HepG2 (cell line): ENCODE results near the gene ASH1L. TPM values are rescaled to one million over a fixed set of nuclear protein-coding genes. Genes with fewer than 3 reads are reported as not detected.

ENCODE experiments used
- AKAP8 ChIP-seq: sonication (generic); formaldehyde crosslinking; IDR thresholded peaks from 2 replicates; pipeline ENCODE4 v1.5.1; 2020; ENCODE audit warnings: mild to moderate bottlenecking, missing genetic modification reagents
- CBX2 ChIP-seq, 2 experiments: fragments of 200-600 bp in 1 of 2; sonication (generic); formaldehyde crosslinking in 1 of 2; IDR thresholded peaks; 2 replicates each; pipeline versions ENCODE4 v1.7.0 to v1.8.1; 2018 to 2022; ENCODE audit warnings: low read depth in 2 of 2, low read length in 1 of 2, mild to moderate bottlenecking in 1 of 2, missing genetic modification reagents in 1 of 2
- EED ChIP-seq: sonication (generic); formaldehyde crosslinking; IDR thresholded peaks from 2 replicates; pipeline ENCODE4 v1.5.0; 2020; ENCODE audit warnings: mild to moderate bottlenecking, missing genetic modification reagents
- ELF1 ChIP-seq: sonication (generic); formaldehyde crosslinking; IDR thresholded peaks from 2 replicates; pipeline ENCODE4 v1.4.0; 2020; ENCODE audit warnings: missing genetic modification reagents
- FOXO1 ChIP-seq: sonication (generic); formaldehyde crosslinking; IDR thresholded peaks from 2 replicates; pipeline ENCODE4 v1.4.0; 2020; ENCODE audit warnings: missing genetic modification reagents
- KDM1A ChIP-seq: IDR thresholded peaks from 2 replicates; pipeline ENCODE4 v1.6.1; 2016; ENCODE audit warnings: missing compliant biosample characterization
- KMT2A ChIP-seq: sonication (generic); formaldehyde crosslinking; IDR thresholded peaks from 2 replicates; pipeline ENCODE4 v1.4.0; 2020; ENCODE audit warnings: missing genetic modification reagents
- MAFG ChIP-seq: sonication (generic); formaldehyde crosslinking; IDR thresholded peaks from 2 replicates; pipeline ENCODE4 v1.5.1; 2020; ENCODE audit warnings: mild to moderate bottlenecking, missing genetic modification reagents
- MED1 ChIP-seq: sonication (generic); formaldehyde crosslinking; IDR thresholded peaks from 2 replicates; pipeline ENCODE4 v1.4.0; 2020; ENCODE audit warnings: missing genetic modification reagents
- MYNN ChIP-seq: sonication (generic); formaldehyde crosslinking; IDR thresholded peaks from 2 replicates; pipeline ENCODE4 v1.4.0; 2020; ENCODE audit warnings: mild to moderate bottlenecking, low read depth, missing genetic modification reagents
- SMC3 ChIP-seq: IDR thresholded peaks from 2 replicates; pipeline ENCODE4 v1.6.1; 2011; ENCODE audit warnings: low read length, improper control_type of control experiment
- SP5 ChIP-seq: IDR thresholded peaks from 2 replicates; pipeline ENCODE4 v1.6.1; 2016; ENCODE audit warnings: low read depth, borderline replicate concordance
- SRSF1 ChIP-seq: fragments of 200-400 bp; formaldehyde crosslinking; optimal IDR thresholded peaks from 2 replicates; pipeline ENCODE3; 2017; ENCODE audit warnings: mild to moderate bottlenecking, low read depth, low read length, moderate library complexity
- TBX3 ChIP-seq: fragments of 450-650 bp; IDR thresholded peaks from 2 replicates; pipeline ENCODE4 v1.6.1; 2017; ENCODE audit warnings: antibody characterized with exemption, mild to moderate bottlenecking, inconsistent platforms, borderline replicate concordance
- ZFP90 ChIP-seq: sonication (generic); formaldehyde crosslinking; IDR thresholded peaks from 2 replicates; pipeline ENCODE4 v1.8.0; 2022; ENCODE audit warnings: missing genetic modification reagents, mild to moderate bottlenecking, inconsistent platforms, borderline replicate concordance
- ZNF30 ChIP-seq: sonication (generic); formaldehyde crosslinking; IDR thresholded peaks from 2 replicates; pipeline ENCODE4 v1.5.0; 2020; ENCODE audit warnings: mild to moderate bottlenecking, missing genetic modification reagents
- ZNF766 ChIP-seq: sonication (generic); formaldehyde crosslinking; IDR thresholded peaks from 2 replicates; pipeline ENCODE4 v1.5.0; 2020; ENCODE audit warnings: missing genetic modification reagents, borderline replicate concordance
- polyA plus RNA-seq, 8 experiments: library from polyadenylated mRNA; depleted of rRNA in 3 of 8; stranded (reverse) in 7 of 8; unstranded in 1 of 8; fragments of >200 nt; fragmentation: Illumina TruSeq in 4 of 8; extraction: Trizol in 4 of 8; gene quantifications; 2 replicates each; pipeline versions ENCODE4 v1.2.1 to v1.2.3, GENCODE V29; 2011 to 2016; ENCODE audit warnings: low read depth in 4 of 8, missing spikeins in 1 of 8, mixed read lengths in 1 of 8; ENCODE audit not compliant: insufficient read depth in 1 of 8
- total RNA-seq, 5 experiments: library from RNA; depleted of rRNA; stranded (reverse); fragments of >200 nt; fragmentation: Illumina TruSeq; extraction: Trizol; gene quantifications; 2 replicates each; pipeline ENCODE4 v1.2.3, GENCODE V29; 2016; ENCODE audit warnings: low read depth in 1 of 5
- TF ChIP-seq, protein P1 (sequence below): sonication (generic); formaldehyde crosslinking; IDR thresholded peaks from 2 replicates; pipeline ENCODE4 v1.8.0; 2022; ENCODE audit warnings: mild to moderate bottlenecking, missing genetic modification reagents; ENCODE audit not compliant: insufficient replicate concordance
- TF ChIP-seq, protein P2 (sequence below): sonication (generic); formaldehyde crosslinking; IDR thresholded peaks from 2 replicates; pipeline ENCODE4 v1.8.1; 2023; ENCODE audit warnings: mild to moderate bottlenecking, missing genetic modification reagents
- TF ChIP-seq, protein P3 (sequence below): sonication (generic); formaldehyde crosslinking; IDR thresholded peaks from 2 replicates; pipeline ENCODE4 v1.5.1; 2020; ENCODE audit warnings: mild to moderate bottlenecking, moderate library complexity, missing genetic modification reagents
- TF ChIP-seq, protein P4 (sequence below): sonication (generic); formaldehyde crosslinking; conservative IDR thresholded peaks from 2 replicates; pipeline ENCODE4 v1.4.0; 2020; ENCODE audit warnings: mild to moderate bottlenecking, missing genetic modification reagents, moderate library complexity
- TF ChIP-seq, protein P5 (sequence below): sonication (generic); formaldehyde crosslinking; conservative IDR thresholded peaks from 2 replicates; pipeline ENCODE4 v1.5.0; 2020; ENCODE audit warnings: missing genetic modification reagents

The ASH1L gene
- total and polyA plus RNA-seq, 2 of the 13 experiments (the other 11 are each of a cell fraction or from before 2014, with no cell fraction given), result 10.2 to 15.3 TPM

DNA sequence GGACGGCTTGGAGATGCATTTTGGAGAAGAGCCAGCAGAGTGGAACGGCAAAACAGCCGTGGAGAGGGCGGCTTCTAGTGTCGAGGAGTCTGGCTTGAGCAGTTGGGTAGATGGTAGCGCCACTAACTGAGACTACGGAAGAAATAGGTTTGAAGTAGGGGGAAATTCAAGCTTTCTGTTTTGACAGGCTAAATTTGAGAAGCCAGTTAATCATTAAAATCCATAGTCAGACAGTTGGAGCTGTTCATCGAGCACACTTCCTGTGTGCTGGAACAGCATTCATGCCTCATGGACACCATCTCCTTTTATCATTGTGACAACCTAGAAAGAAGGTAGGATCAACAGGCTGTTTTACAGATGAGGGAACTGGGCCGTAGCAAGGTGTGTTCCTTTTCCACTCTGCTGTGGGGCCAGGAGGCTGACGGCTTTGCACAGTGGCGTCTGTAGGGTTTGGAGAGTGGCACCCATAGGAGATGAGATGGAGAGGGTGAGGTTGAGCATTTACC, 258.0 kb downstream of the ASH1L start (continued):
- TF ChIP-seq KDM1A (CRISPR knock-in tag), result no peak
- TF ChIP-seq FOXO1 (CRISPR knock-in tag), result no peak
- no peak for TF ChIP-seq TBX3
- TF ChIP-seq, protein P1, sequence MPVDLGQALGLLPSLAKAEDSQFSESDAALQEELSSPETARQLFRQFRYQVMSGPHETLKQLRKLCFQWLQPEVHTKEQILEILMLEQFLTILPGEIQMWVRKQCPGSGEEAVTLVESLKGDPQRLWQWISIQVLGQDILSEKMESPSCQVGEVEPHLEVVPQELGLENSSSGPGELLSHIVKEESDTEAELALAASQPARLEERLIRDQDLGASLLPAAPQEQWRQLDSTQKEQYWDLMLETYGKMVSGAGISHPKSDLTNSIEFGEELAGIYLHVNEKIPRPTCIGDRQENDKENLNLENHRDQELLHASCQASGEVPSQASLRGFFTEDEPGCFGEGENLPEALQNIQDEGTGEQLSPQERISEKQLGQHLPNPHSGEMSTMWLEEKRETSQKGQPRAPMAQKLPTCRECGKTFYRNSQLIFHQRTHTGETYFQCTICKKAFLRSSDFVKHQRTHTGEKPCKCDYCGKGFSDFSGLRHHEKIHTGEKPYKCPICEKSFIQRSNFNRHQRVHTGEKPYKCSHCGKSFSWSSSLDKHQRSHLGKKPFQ (CRISPR knock-in tag), result no peak
- no peak for TF ChIP-seq SRSF1
- TF ChIP-seq SMC3, result no peak
- TF ChIP-seq, protein P2, sequence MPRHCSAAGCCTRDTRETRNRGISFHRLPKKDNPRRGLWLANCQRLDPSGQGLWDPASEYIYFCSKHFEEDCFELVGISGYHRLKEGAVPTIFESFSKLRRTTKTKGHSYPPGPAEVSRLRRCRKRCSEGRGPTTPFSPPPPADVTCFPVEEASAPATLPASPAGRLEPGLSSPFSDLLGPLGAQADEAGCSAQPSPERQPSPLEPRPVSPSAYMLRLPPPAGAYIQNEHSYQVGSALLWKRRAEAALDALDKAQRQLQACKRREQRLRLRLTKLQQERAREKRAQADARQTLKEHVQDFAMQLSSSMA (CRISPR knock-in tag), result no peak
- TF ChIP-seq, protein P3, sequence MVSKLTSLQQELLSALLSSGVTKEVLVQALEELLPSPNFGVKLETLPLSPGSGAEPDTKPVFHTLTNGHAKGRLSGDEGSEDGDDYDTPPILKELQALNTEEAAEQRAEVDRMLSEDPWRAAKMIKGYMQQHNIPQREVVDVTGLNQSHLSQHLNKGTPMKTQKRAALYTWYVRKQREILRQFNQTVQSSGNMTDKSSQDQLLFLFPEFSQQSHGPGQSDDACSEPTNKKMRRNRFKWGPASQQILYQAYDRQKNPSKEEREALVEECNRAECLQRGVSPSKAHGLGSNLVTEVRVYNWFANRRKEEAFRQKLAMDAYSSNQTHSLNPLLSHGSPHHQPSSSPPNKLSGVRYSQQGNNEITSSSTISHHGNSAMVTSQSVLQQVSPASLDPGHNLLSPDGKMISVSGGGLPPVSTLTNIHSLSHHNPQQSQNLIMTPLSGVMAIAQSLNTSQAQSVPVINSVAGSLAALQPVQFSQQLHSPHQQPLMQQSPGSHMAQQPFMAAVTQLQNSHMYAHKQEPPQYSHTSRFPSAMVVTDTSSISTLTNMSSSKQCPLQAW (CRISPR knock-in tag), result peak; percentile 96
- no peak for TF ChIP-seq MED1 (CRISPR knock-in tag)
- no peak for TF ChIP-seq AKAP8 (CRISPR knock-in tag)
- TF ChIP-seq ZNF30 (CRISPR knock-in tag), result no peak
- no peak for TF ChIP-seq MYNN (CRISPR knock-in tag)
- TF ChIP-seq KMT2A (CRISPR knock-in tag), result no peak
- TF ChIP-seq MAFG (CRISPR knock-in tag), result no peak
- TF ChIP-seq ZNF766, result no peak
- TF ChIP-seq SP5 (CRISPR knock-in tag), result no peak
- TF ChIP-seq, protein P4, sequence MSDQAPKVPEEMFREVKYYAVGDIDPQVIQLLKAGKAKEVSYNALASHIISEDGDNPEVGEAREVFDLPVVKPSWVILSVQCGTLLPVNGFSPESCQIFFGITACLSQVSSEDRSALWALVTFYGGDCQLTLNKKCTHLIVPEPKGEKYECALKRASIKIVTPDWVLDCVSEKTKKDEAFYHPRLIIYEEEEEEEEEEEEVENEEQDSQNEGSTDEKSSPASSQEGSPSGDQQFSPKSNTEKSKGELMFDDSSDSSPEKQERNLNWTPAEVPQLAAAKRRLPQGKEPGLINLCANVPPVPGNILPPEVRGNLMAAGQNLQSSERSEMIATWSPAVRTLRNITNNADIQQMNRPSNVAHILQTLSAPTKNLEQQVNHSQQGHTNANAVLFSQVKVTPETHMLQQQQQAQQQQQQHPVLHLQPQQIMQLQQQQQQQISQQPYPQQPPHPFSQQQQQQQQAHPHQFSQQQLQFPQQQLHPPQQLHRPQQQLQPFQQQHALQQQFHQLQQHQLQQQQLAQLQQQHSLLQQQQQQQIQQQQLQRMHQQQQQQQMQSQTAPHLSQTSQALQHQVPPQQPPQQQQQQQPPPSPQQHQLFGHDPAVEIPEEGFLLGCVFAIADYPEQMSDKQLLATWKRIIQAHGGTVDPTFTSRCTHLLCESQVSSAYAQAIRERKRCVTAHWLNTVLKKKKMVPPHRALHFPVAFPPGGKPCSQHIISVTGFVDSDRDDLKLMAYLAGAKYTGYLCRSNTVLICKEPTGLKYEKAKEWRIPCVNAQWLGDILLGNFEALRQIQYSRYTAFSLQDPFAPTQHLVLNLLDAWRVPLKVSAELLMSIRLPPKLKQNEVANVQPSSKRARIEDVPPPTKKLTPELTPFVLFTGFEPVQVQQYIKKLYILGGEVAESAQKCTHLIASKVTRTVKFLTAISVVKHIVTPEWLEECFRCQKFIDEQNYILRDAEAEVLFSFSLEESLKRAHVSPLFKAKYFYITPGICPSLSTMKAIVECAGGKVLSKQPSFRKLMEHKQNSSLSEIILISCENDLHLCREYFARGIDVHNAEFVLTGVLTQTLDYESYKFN, result peak; percentile 51; the same call in 1 of the 2 replicates
- no peak for TF ChIP-seq CBX2 (IDR thresholded peaks at IDR 0.05; ENCODE audit: low read depth, low read length)
- TF ChIP-seq CBX2 (CRISPR knock-in tag; IDR thresholded peaks at IDR 0.05; ENCODE audit: low read depth), result no peak
- no peak for TF ChIP-seq EED (CRISPR knock-in tag)
- TF ChIP-seq, protein P5, sequence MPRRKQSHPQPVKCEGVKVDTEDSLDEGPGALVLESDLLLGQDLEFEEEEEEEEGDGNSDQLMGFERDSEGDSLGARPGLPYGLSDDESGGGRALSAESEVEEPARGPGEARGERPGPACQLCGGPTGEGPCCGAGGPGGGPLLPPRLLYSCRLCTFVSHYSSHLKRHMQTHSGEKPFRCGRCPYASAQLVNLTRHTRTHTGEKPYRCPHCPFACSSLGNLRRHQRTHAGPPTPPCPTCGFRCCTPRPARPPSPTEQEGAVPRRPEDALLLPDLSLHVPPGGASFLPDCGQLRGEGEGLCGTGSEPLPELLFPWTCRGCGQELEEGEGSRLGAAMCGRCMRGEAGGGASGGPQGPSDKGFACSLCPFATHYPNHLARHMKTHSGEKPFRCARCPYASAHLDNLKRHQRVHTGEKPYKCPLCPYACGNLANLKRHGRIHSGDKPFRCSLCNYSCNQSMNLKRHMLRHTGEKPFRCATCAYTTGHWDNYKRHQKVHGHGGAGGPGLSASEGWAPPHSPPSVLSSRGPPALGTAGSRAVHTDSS (CRISPR knock-in tag), result no peak
- TF ChIP-seq ZFP90 (CRISPR knock-in tag), result no peak
- no peak for TF ChIP-seq ELF1 (CRISPR knock-in tag)
